Activated CD4-positive, alpha-beta memory T cell treated with anti-CD3 and anti-CD28 coated beads for 36 hours (primary cell): ENCODE measurements around the gene STRIP1. TPM values are rescaled to one million over a fixed set of nuclear protein-coding genes. Genes with fewer than 3 reads are reported as not detected.

Experiments used
- CTCF ChIA-PET: fragments of 350-600 bp; sonication (Branson Sonifier 250); formaldehyde crosslinking; loops from one replicate; lab custom pipeline; 2021; ENCODE audit warnings: antibody characterized with exemption, inconsistent platforms; lab: Charles Lee
- POLR2A ChIA-PET: fragments of 350-600 bp; sonication (Branson Sonifier 250); formaldehyde crosslinking; loops from one replicate; lab custom pipeline; 2021; ENCODE audit warnings: antibody characterized with exemption; lab: Charles Lee
- DNase-seq: peaks from one replicate; pipeline ENCODE4 v3.0.0-alpha.2; 2020
- H3K27ac Mint-ChIP-seq: one replicate; pipeline ENCODE4 v1.8.0; 2021; ENCODE audit warnings: mixed read lengths
- H3K27me3 Mint-ChIP-seq: one replicate; pipeline ENCODE4 v1.8.0; 2021; ENCODE audit warnings: mixed read lengths
- H3K36me3 Mint-ChIP-seq: one replicate; pipeline ENCODE4 v1.8.0; 2021; ENCODE audit warnings: mixed read lengths
- H3K4me1 Mint-ChIP-seq: one replicate; pipeline ENCODE4 v1.8.0; 2021; ENCODE audit warnings: low read depth, mixed read lengths
- H3K4me3 Mint-ChIP-seq: one replicate; pipeline ENCODE4 v1.8.0; 2021; ENCODE audit warnings: mild to moderate bottlenecking, mixed read lengths
- H3K9me3 Mint-ChIP-seq: one replicate; pipeline ENCODE4 v1.8.0; 2021; ENCODE audit warnings: mixed read lengths
- intact Hi-C: fragments of 100-400 bp; cut with micrococcal nuclease; formaldehyde crosslinking; loops from one replicate; pipeline ENCODE4 v1.15.1; 2023
- total RNA-seq, 2 experiments: library from RNA; stranded (reverse); gene quantifications; one replicate each; pipeline ENCODE4 v1.2.3, GENCODE V29; 2021

STRIP1 gene
- total RNA-seq, 2 experiments from 2014 or later = 22.7 to 25.7 TPM

DNA sequence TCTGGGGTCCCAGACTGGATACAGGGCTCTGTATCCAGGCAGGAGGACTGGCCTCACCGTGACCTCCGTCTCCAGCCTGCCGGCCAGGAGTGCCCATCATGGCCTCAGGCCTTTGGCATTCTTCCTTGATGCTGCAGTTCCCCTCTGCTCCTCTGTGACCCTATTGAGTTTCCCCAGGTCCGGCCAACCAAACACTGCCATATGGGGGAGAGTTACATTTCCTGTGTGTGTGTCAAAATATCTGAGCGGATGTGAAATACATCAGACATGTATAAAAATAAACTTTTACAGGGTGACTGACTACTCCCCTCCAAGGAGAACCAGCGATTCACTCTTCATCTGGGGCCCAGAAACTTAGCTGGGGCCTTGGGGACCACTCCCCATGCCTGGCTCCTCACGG is 67.7 kb downstream of the STRIP1 start:
- intact Hi-C loops = no loop called here
- ChIA-PET POLR2A (no interaction called here), CTCF (interaction anchor here (1.0 to 7.7 kb wide), 5 partner anchors 12 to 72 kb away, joined by 3 to 137 read pairs (median 50); no protein-coding TSS in a partner anchor)
- Mint-ChIP-seq H3K27ac (no peak overlapping the region), H3K27me3 (no peaks in the 10 kb centered on the region), H3K4me3 (no peak overlapping the region), H3K9me3 (no peaks in the 10 kb centered on the region), H3K4me1 (no peaks in the 10 kb centered on the region), H3K36me3 (no peaks in the 10 kb centered on the region)
- DNase-seq = no peak

Other genes with a start within 250 kb of the STRIP1 start
- 100 to 1,000 TPM; 135 to 140 TPM for gene CSF1, start 123.8 kb upstream of the STRIP1 start, total RNA-seq
- 10 to 100 TPM; 89.6 to 92.3 TPM for gene AHCYL1, start 49.9 kb upstream of the STRIP1 start, total RNA-seq
- gene ALX3, start 36.0 kb downstream of the STRIP1 start, total RNA-seq = not detected
- gene UBL4B, start 77.8 kb downstream of the STRIP1 start, total RNA-seq = not detected
- under 1 TPM; 0.02 to 0.07 TPM for gene SLC6A17, start 115.9 kb downstream of the STRIP1 start, total RNA-seq
- 10 to 100 TPM; 15.0 to 15.1 TPM for gene KCNC4, start 175.7 kb downstream of the STRIP1 start, total RNA-seq